NCI-H1048 (cell line): ENCODE results near the gene PHPT1.

ENCODE experiments used
- DNase-seq: peaks from one replicate; lab custom pipeline; 2025; lab: John Stamatoyannopoulos, UW

The PHPT1 gene

DNA sequence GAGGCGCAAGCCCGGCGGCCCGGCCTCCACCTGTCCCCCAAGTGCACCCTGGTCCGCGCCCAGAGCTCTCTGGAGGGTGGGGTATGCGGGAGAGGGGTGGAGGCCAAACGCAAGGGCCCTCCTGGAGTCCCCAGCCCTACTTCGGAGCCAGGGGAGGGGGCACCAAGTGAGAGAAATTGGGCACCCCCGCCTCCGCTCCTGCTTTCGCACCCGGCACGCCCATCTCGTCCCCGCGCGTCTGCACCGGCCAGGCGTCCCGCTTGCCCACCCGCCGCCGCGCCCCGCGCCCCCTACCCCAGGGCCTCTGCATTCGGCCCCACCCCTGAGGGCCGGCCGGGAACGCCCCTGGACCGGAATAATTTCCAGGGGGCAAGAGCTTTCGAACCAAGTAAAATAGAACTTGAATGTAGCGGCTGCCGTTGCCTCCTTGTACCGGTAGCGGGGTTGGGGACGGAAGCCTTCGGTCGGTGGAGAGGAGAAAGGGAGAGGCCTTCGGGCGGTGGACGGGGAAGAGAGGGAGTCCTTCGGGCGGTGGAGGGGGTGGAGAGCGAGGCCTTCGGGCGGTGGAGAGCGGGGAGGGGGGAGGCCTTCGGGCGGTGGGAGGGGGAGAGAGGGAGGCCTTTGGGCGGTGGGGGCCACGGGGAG lies 694 bp upstream of the PHPT1 start:
- no peak for DNase-seq

DNA sequence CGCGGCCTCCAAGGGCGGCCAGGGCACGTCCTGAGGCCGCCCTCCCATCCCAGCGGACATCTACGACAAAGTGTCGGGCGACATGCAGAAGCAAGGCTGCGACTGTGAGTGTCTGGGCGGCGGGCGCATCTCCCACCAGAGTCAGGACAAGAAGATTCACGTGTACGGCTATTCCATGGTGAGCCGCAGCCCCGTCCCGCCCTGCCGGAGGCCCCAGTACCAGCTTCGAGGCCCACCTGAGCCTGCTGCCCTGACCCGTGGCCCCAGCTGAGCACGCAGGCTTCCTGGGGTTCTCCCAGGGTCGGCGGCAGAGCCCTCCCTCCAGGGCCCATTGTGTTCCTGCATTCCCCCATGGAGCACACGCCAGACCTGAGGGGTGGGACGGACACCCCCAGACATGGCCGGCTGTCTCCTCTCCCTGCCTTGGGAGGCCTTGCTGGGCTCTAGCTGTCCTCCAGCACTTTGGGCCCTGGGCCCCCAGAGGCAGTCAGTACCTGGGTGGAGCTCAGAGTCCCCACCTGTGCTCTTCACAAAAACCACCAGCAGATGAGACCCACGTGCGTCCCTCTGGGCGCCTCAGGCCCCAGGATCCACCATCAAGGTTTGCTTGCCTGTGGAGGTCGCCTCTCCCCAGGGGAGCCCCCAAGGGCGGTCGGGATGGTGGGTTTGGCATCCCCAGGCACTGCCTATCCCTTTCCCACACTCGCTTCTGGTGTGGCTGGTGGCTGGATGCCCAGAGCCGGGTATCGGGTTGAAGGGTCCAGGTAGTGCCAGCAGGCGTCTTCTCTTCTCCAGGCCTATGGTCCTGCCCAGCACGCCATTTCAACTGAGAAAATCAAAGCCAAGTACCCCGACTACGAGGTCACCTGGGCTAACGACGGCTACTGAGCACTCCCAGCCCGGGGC lies 1.0 kb downstream of the PHPT1 start:
- DNase-seq: no peak

DNA sequence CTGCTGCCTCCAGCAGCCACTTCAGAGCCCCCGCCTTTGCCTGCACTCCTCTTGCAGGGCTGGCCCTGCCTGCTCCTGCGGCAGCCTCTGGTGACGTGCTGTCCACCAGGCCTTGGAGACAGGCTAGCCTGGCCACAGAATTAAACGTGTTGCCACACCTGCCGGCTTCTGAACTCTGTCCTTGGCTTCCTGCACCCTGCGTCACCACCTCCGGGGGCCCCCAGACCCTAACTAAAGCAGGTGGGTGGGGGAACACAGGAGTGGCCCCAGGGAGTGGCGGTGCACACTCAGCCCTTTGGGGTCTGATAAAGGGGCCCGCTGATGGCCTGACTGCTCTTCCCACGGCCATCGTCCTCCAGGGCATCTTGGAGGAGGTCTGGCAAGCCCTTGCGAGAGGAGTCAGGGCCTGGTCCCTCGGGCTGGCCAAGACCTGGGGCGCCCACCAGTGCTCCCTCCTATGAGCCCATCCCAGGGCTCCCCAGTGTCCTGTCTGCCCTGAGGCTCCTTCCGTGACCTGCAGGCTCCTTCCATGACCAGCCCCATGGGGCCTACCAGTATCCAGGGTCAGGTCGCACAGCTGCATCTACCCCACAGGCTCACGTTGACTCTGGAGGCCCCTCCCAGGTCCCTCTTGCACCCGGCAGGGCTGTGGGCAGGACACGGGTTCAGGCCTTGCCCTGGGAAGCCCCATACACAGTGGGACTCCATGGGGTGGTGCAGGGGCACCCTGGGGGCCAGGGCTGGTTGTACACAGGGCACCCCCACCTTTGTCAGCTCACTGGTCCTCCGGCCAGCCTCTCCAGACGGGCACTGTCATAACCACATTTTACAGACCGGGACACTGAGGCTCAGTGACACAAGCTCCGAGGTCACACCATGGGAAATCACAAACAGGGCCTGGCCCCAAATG lies 1.9 kb downstream of the PHPT1 start:
- no peak for DNase-seq

DNA sequence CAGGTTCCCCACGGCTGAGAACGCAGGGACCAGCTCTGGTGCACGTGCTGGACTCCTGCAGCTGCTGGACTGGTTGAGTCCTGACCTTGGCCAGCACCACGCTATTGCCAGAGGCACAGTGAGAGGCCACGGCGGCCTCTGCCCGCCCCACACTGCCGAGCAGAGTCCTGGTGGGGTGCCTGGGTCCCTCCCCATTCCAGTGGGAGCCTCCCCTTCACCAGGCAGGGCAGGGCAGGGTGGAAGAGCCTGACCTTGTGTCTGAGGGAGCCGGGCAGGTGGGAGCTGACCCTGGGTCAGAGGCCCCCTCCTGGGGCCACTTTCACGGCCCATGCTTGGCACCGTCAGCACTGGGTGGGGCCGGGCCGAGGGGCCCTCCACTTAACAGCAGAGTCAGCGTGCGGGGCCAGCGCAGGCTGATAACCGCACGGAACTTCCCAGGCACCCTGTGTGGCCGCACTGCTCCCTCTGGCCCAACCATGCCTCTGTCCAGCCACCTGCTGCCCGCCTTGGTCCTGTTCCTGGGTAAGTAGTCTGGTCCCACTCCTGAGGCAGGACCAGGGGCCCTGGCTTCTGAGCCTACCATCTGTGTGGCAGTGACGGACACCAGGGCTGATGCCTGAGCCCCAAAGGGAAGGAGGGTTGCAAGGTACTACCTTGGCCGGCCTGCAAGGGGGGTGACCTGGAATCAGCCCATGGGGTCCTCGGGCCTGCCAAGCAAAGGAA lies 2.9 kb downstream of the PHPT1 start, which contains the start of gene MAMDC4:
Gene MAMDC4 (plus strand): TSS at position 406 of the 723 bp plus-strand sequence. CDS start 71 bp downstream, at position 477.
- DNase-seq: no peak

DNA sequence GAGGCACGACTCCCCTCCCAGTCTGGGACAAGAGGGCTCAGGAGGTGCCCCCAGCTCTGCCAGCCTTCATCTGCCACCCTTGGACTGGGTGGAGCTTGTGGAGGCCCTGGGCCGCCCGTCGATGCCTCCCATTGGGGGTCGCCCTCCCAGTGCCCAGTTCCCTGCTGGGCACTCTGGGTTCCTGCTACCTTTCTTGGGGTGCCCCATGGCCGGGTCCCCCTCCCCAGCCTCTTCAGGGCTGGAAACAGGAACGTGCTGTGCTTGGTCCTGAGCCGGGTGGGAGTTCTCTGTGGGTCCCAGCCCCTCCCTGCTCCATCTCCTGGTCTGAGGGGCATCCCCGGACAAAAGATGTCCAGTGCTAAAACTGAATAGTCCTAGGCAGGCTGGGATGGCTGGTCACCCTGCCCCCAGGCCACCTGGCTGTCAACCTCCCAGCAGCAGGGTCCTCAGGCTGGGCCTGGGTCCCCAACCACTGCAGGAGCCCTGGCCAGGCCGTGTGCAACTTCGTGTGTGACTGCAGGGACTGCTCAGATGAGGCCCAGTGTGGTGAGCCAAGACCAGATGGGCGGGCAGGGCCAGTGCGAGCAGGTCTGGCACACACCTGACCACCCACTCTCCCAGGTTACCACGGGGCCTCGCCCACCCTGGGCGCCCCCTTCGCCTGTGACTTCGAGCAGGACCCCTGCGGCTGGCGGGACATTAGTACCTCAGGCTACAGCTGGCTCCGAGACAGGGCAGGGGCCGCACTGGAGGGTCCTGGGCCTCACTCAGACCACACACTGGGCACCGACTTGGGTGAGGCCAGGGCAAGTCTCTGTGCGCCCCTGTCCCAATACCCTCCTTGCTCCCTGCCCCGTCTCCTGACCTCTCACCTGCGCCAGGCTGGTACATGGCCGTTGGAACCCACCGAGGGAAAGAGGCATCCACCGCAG lies 3.7 kb downstream of the PHPT1 start:
- DNase-seq: no peak

DNA sequence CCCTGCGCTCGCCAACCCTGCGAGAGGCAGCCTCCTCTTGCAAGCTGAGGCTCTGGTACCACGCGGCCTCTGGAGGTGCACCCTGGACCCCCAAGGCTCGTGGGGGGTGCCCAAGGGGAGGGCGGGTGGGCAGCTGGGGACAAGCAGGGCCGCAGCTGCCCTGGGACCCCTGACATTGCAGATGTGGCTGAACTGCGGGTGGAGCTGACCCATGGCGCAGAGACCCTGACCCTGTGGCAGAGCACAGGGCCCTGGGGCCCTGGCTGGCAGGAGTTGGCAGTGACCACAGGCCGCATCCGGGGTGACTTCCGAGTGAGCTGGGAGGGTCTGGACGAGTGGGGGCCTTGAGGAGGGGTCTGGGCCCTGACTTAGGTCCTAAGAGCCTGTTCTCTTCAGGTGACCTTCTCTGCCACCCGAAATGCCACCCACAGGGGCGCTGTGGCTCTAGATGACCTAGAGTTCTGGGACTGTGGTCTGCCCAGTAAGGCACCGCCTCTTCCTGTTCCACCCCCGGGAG lies 4.4 kb downstream of the PHPT1 start:
- DNase-seq: no peak

DNA sequence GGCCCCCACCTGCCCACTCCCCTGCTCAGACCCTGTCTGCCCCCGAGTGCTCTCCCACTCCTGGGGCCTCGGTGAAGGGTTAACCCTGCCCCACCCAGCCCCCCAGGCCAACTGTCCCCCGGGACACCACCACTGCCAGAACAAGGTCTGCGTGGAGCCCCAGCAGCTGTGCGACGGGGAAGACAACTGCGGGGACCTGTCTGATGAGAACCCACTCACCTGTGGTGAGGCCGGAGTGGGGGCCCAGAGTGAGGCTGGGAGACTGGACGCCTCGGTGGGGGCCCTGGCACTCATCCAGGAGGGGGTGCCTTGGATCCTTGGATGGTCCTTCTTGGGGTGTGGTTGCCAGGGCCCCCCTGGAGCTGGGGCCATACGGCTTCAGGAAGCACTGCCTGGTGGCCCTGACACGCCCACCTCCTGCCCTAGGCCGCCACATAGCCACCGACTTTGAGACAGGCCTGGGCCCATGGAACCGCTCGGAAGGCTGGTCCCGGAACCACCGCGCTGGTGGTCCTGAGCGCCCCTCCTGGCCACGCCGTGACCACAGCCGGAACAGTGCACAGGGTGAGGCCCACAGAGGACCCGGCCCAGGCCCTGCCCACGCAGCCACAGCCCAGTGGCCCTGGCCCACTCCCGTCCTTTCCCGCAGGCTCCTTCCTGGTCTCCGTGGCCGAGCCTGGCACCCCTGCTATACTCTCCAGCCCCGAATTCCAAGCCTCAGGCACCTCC lies 5.1 kb downstream of the PHPT1 start:
- no peak for DNase-seq

DNA sequence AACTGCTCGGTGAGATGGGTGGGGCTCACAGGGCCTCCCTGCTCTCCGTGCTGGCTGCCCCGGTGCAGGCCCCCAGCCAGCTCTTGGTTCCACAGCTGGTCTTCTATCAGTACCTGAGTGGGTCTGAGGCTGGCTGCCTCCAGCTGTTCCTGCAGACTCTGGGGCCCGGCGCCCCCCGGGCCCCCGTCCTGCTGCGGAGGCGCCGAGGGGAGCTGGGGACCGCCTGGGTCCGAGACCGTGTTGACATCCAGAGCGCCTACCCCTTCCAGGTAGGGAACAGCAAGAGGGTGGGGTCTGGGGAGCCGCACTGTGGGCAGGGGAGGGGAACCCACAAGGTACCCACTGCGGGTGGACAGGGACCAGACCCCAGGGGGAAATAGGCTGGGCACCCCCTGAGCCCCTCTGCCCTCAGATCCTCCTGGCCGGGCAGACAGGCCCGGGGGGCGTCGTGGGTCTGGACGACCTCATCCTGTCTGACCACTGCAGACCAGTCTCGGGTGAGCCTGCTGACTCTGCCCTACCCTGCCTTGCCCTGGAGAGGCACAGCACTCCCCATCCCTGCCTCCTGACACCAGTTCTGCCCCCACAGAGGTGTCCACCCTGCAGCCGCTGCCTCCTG lies 5.7 kb downstream of the PHPT1 start:
- DNase-seq: no peak

DNA sequence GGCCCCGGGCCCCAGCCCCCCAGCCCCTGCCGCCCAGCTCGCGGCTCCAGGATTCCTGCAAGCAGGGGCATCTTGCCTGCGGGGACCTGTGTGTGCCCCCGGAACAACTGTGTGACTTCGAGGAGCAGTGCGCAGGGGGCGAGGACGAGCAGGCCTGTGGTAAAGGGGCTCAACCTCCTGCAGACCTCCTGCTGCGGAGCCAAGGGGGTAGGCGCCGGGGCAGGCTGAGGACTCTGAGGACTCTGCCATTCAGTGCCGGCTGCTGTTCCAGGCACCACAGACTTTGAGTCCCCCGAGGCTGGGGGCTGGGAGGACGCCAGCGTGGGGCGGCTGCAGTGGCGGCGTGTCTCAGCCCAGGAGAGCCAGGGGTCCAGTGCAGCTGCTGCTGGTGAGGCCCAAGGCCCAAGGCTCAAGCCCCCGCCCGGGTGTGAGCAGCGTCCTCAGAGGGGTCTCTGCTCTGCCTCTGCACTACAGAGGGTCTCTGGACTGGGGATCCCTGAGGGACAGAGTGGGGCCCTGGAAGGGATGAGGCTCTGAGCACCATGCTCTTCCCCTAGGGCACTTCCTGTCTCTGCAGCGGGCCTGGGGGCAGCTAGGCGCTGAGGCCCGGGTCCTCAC lies 6.4 kb downstream of the PHPT1 start:
- DNase-seq: no peak

DNA sequence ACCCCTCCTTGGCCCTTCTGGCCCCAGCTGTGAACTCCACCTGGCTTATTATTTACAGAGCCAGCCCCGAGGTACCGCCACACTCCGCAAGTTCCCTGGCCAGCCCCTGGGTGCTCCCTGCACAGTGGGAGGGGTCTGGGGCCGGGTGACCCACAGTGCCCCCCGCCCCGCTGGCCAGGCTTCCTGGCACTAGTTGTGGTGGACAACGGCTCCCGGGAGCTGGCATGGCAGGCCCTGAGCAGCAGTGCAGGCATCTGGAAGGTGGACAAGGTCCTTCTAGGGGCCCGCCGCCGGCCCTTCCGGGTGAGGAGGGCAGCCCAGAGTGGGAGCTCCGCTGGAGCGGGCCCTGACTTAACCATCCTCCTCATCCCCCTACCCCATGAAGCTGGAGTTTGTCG lies 6.9 kb downstream of the PHPT1 start:
- no peak for DNase-seq

DNA sequence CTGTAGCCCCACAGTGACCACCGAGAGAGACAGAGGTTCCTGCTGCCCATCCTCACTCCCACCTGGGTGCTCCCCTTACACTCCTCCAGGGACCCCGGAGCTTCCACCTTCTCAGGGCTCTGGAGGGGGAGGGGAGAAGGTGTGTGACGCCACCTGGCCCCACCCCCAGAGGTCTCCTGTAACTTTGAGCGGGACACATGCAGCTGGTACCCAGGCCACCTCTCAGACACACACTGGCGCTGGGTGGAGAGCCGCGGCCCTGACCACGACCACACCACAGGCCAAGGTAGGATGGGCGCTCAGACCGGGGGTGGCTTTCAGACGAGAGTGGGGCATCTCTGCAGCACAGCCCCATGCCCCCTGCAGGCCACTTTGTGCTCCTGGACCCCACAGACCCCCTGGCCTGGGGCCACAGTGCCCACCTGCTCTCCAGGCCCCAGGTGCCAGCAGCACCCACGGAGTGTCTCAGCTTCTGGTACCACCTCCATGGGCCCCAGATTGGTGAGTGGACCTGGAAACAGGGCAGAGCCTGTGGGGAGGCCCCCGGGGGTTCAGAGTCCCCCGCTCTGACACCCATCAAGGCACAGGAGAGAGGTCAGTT lies 7.4 kb downstream of the PHPT1 start:
- DNase-seq: no peak

DNA sequence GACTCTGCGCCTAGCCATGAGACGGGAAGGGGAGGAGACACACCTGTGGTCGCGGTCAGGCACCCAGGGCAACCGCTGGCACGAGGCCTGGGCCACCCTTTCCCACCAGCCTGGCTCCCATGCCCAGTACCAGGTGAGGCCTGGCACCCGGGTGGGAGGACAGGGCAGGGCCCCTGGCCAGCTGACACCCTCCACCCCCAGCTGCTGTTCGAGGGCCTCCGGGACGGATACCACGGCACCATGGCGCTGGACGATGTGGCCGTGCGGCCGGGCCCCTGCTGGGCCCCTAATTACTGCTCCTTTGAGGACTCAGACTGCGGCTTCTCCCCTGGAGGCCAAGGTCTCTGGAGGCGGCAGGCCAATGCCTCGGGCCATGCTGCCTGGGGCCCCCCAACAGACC lies 8.0 kb downstream of the PHPT1 start:
- DNase-seq: no peak

DNA sequence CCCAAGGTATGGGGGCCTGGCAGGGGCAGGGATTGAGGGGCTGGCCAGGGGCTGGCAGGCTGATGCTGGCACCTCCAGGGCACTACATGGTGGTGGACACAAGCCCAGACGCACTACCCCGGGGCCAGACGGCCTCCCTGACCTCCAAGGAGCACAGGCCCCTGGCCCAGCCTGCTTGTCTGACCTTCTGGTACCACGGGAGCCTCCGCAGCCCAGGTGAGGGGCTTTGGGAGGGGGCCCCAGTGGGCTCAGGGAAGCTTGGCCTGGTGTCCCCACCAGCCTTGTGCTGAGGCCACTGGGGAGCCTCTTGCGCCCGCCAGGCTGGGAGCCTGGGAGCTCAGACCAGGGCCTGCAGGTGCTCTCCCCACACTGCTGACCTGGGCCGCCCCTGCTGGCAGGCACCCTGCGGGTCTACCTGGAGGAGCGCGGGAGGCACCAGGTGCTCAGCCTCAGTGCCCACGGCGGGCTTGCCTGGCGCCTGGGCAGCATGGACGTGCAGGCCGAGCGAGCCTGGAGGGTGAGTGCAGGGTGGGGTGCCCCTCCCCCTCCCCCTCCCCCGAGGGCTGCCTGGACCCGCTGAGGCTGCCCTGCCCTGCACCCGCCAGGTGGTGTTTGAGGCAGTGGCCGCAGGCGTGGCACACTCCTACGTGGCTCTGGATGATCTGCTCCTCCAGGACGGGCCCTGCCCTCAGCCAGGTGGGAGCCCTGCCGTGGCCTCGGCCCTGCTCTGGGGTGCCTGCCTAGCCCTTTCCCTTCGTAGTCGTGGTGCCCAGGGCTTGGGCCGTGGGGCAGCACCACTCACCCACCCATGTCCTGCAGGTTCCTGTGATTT lies 8.6 kb downstream of the PHPT1 start:
- no peak for DNase-seq

DNA sequence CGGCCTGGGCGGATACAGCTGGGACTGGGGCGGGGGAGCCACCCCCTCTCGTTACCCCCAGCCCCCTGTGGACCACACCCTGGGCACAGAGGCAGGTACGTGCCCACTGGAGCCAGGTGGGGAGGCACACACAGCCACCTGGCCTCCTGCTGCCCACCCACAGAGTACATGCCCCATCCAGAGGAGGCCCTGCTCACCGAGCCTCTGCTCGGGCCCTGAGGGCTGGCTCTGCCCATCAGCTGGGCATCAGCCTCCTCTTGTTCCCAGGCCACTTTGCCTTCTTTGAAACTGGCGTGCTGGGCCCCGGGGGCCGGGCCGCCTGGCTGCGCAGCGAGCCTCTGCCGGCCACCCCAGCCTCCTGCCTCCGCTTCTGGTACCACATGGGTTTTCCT lies 9.2 kb downstream of the PHPT1 start:
- no peak for DNase-seq

DNA sequence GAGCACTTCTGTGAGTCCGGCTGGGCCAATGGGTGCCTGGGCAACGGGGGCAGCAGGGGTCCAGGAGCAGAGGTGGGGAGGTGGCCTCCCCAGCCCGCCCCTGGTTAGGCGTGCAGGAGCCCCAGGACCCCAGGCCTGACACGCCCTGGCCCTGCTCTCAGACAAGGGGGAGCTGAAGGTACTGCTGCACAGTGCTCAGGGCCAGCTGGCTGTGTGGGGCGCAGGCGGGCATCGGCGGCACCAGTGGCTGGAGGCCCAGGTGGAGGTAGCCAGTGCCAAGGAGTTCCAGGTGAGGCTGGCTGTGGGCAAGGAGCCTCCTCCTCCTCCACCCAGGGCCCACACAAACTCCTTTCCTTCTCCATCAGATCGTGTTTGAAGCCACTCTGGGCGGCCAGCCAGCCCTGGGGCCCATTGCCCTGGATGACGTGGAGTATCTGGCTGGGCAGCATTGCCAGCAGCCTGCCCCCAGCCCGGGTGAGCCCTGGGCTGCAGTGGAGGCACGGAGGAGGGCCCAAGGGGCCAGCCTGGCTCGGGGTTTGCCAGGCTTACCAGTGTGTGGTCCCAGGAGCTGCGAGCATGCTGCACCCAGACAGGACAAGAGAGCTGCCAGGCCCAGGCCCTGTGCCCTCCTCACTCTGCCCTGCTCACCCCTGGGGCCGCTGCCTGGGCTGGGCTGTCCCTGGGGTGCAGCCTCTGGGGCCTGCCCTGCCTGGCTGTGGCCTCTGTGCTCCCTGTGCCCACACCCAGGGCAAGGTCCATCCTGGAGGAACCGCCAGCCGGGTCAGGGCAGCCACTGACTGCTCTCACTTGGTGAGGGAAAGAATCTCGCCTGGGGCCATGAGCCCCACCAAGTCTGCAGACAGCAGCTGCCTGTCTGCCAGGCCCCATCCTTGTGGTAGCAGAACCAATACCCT lies 9.9 kb downstream of the PHPT1 start:
- DNase-seq: no peak

DNA sequence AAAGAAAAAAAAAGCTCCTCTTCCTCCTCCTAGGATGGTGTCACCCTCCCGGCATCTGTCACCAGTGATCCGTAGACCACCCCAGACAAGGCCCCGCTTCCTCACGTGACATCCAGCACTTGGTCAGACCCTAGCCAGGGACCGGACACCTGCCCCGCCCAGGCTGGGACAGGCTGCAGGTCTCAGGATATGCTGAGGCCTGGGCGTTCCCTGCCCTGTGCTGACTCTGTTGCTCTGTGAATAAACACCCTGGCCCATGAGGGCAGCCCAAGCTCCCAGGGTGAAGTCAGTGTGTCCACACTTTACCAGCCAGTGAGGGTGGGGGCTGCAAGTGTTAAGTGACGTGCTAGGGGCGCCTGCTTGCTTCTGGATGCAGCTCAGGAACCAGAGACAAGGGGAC lies 11.3 kb downstream of the PHPT1 start:
- no peak for DNase-seq
